Bronchial epithelial cell (primary cell): ENCODE data around the gene TFDP1. TPM values are rescaled to one million over a fixed set of nuclear protein-coding genes. Genes with fewer than 3 reads are reported as not detected.

Experiments
- DNase-seq: peaks from one replicate; pipeline ENCODE4 v3.0.0-alpha.2; 2010; ENCODE audit warnings: low read depth
- FAIRE-seq: peaks from 2 replicates; lab custom pipeline; 2011; peaks lifted over from hg19 to GRCh38; lab: Jason Lieb, UNC
- H3K27me3 ChIP-seq: 2 replicates; pipeline ENCODE4 v1.5.1; 2011; ENCODE audit warnings: low read length; ENCODE audit not compliant: control insufficient read depth, insufficient read depth
- H3K36me3 ChIP-seq: 2 replicates; pipeline ENCODE4 v1.5.1; 2011; ENCODE audit warnings: low read length; ENCODE audit not compliant: control insufficient read depth, insufficient read depth
- H3K4me3 ChIP-seq: 2 replicates; pipeline ENCODE4 v1.5.1; 2011; ENCODE audit warnings: mild to moderate bottlenecking, low read depth, low read length, control low read depth
- CTCF ChIP-seq: IDR thresholded peaks from 2 replicates; pipeline ENCODE4 v1.5.1; 2011; ENCODE audit warnings: mild to moderate bottlenecking, moderate library complexity, low read length, control low read depth, inconsistent platforms; ENCODE audit not compliant: insufficient read depth, severe bottlenecking
- total RNA-seq: library from RNA; depleted of rRNA; stranded (reverse); fragments of >200 nt; gene quantifications from 2 replicates; pipeline ENCODE4 v1.2.1, GENCODE V29; 2014

Gene TFDP1
- total RNA-seq, 1 donor from 2014 or later = 32.6 TPM

- no peak for FAIRE-seq
- peaks cover 4% of the 10 kb centered on the region for H3K27me3 ChIP-seq
These were observed 82.6 kb downstream of the TFDP1 start, which contains the start of gene GRK1 for GRCh38 chr13:113666951-113667701. TSS of gene GRK1 (plus strand) at chr13:113667219. CDS start at chr13:113667387, 168 bp downstream.

GRCh38 chr13:113667771-113668490, 83.4 kb downstream of the TFDP1 start:
- no peak for FAIRE-seq
- TF ChIP-seq CTCF = no peak
- no peak for DNase-seq

More at GRCh38 chr13:113666951-113667701, 82.6 kb downstream of the TFDP1 start, which contains the start of gene GRK1:
- H3K4me3 ChIP-seq = no peak within 1 kb of the TSS
- H3K36me3 ChIP-seq = no peaks in the 10 kb centered on the region
- no peak for TF ChIP-seq CTCF
- DNase-seq = no peak

GRCh38 chr13:113668491-113668971, 84.0 kb downstream of the TFDP1 start:
- DNase-seq = no peak
- Histone ChIP-seq H3K36me3 (no peaks in the 10 kb centered on the region), H3K27me3 (peaks cover 4% of the 10 kb centered on the region), H3K4me3 (no peak overlapping the region)
- TF ChIP-seq CTCF = no peak
- no peak for FAIRE-seq

More at GRCh38 chr13:113667771-113668490, 83.4 kb downstream of the TFDP1 start:
- Histone ChIP-seq H3K27me3 (peaks cover 4% of the 10 kb centered on the region), H3K4me3 (no peak overlapping the region), H3K36me3 (no peaks in the 10 kb centered on the region)

GRCh38 chr13:113669231-113669754, 84.7 kb downstream of the TFDP1 start:
- no peak for TF ChIP-seq CTCF
- FAIRE-seq = no peak
- Histone ChIP-seq H3K36me3 (no peaks in the 10 kb centered on the region), H3K27me3 (peaks cover 4% of the 10 kb centered on the region), H3K4me3 (no peak overlapping the region)
- DNase-seq = no peak

- H3K27me3 ChIP-seq = peaks cover 3% of the 10 kb centered on the region
- no peak for DNase-seq
- FAIRE-seq = no peak
- H3K4me3 ChIP-seq = no peak overlapping the region
- H3K36me3 ChIP-seq = no peaks in the 10 kb centered on the region
- TF ChIP-seq CTCF = no peak
These were observed 85.3 kb downstream of the TFDP1 start for GRCh38 chr13:113669755-113670341.
